Fibroblast of lung (primary cell): Measurements from ENCODE around the gene FSD1.

Source experiments
- EZH2 ChIP-seq: IDR thresholded peaks from 2 replicates; pipeline ENCODE4 v1.5.1; 2012; ENCODE audit warnings: low read length, control low read depth, mild to moderate bottlenecking; ENCODE audit errors: missing control alignments
- TF ChIP-seq, protein P1 (sequence below), 2 donors: IDR thresholded peaks in 1 of 2; conservative IDR thresholded peaks in 1 of 2; 1 replicate in 1 of 2; 2 replicates in 1 of 2; pipeline ENCODE4 v1.5.1; 2011 to 2012; ENCODE audit warnings: low read length in 2 of 2, control low read depth in 1 of 2, inconsistent platforms in 1 of 2, low read depth in 1 of 2, mild to moderate bottlenecking in 1 of 2

DNA sequence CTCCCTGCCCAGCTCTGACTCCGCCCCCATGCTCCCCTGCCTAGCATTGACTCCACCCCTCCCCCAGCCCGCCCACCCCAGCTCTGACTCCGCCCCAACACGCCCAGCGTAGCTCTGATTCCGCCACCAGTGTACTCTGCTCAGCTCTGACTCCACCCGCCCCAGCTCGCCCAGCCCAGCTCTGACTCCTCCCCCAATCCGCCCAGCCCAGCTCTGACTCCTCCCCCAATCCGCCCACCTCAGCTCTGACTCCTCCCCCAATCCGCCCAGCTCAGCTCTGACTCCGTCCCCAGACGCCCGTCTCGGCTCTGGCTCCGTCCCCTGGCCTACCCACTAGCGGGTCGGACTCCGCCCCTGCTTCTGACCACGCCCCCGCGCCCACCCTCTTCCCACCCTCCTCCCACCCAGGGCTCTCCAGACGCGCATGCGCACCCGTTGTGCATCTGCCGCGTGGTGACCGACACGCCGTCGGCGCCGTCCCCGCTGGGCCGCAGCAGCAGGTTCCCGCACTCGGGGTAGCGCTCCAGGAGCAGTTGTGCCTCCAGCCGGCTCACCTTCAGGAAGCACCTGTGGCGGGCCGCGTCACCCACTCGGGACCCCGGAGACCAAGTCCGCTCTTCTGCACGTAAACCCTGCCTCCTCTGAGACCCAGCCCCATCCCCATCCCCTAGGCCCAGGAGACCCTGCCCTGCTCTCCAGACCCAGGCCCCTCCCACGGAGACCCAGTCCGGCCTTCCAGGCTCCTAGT is 24.0 kb downstream of the FSD1 start:
- TF ChIP-seq, protein P1, sequence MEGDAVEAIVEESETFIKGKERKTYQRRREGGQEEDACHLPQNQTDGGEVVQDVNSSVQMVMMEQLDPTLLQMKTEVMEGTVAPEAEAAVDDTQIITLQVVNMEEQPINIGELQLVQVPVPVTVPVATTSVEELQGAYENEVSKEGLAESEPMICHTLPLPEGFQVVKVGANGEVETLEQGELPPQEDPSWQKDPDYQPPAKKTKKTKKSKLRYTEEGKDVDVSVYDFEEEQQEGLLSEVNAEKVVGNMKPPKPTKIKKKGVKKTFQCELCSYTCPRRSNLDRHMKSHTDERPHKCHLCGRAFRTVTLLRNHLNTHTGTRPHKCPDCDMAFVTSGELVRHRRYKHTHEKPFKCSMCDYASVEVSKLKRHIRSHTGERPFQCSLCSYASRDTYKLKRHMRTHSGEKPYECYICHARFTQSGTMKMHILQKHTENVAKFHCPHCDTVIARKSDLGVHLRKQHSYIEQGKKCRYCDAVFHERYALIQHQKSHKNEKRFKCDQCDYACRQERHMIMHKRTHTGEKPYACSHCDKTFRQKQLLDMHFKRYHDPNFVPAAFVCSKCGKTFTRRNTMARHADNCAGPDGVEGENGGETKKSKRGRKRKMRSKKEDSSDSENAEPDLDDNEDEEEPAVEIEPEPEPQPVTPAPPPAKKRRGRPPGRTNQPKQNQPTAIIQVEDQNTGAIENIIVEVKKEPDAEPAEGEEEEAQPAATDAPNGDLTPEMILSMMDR (conservative IDR thresholded peaks at IDR 0.05 in 1 of 2, IDR thresholded peaks at IDR 0.05 in 1 of 2; ENCODE audit: low read depth in 1 of 2, low read length in 2 of 2) = no peak
- no peak for TF ChIP-seq EZH2
